ENCODE results near the gene ZGPAT.

DNA sequence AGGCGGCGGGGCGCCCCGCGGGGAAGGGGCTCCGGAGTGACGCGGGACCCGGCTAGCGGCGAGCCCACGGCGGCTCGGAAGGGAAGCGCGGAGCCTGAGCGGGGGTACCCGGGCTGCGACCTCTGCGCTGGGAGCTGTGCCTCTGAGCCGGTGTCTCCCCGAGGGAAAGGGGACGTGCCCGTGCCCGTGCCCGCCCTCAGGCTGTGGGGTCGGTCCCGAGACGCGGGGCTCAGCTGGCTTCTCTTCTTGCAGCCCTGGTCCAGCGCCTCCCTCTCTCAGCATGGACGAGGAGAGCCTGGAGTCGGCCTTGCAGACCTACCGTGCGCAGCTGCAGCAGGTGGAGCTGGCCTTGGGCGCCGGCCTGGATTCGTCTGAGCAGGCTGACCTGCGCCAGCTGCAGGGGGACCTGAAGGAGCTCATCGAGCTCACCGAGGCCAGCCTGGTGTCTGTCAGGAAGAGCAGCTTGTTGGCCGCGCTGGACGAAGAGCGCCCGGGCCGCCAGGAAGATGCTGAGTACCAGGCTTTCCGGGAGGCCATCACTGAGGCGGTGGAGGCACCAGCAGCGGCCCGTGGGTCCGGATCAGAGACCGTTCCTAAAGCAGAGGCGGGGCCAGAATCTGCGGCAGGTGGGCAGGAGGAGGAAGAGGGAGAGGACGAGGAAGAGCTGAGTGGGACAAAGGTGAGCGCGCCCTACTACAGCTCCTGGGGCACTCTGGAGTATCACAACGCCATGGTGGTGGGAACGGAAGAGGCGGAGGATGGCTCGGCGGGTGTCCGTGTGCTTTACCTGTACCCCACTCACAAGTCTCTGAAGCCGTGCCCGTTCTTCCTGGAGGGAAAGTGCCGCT lies 686 bp downstream of the ZGPAT start:
- TF ChIP-seq CTCF (IDR thresholded peaks at IDR 0.05; ENCODE audit: low read length) (no peak), EZH2 (IDR thresholded peaks at IDR 0.05; ENCODE audit: borderline replicate concordance, low read length) (no peak)
